Left ventricle myocardium superior (tissue), 1 donor: ENCODE data around the gene CCL7. TPM values are rescaled to one million over a fixed set of nuclear protein-coding genes. Genes with fewer than 3 reads are reported as not detected.
A peak's percentile ranks its signal among the peaks of the same experiment; 100 is the strongest.
"Not testable (repeated sequence)": the region's sequence is repeated elsewhere in the genome, so short reads cannot be mapped to it uniquely, and the experiment has no call there.

Experiments
- ATAC-seq: fragments of 200-7000 bp; cut with Tn5 transposase; one replicate; pipeline ENCODE4 v1.9.1; 2020; ENCODE audit warnings: mild to moderate bottlenecking, moderate library complexity
- DNase-seq: peaks from one replicate; pipeline ENCODE4 v3.0.0-alpha.2; 2020
- intact Hi-C: fragments of 100-400 bp; cut with micrococcal nuclease; formaldehyde crosslinking; loops from one replicate; pipeline ENCODE4 v1.11.0; 2022
- long read RNA-seq: library from polyadenylated mRNA; unstranded; transcript quantifications from one replicate; pipeline ENCODE4 v2.0.0, GENCODE V29; 2021
- total RNA-seq: library from RNA; stranded (reverse); fragmentation: NEBNext Ultra II Directional; extraction: Animal tissue kit (Norgen Biotek cat#: 25700); gene quantifications from one replicate; pipeline ENCODE4 v1.2.1, GENCODE V29; 2021
- donor health status: DM: no; HTN: yes; CAD: no; lungs with severe emphysema.

Gene CCL7
- not detected for total RNA-seq
- long read RNA-seq: 0 reads

GRCh38 chr17:34269969-34270368 lies at the start of gene CCL7:
Gene CCL7, plus strand, starts transcription at chr17:34270221. Its CDS starts 70 bp downstream, at chr17:34270291.
- no peak for DNase-seq
- intact Hi-C loops: no loop called here
- ATAC-seq: no peak

- ATAC-seq (peak; percentile 61), DNase-seq (no peak)
- intact Hi-C loops: no loop called here
Observed at GRCh38 chr17:34220752-34221395, 49.1 kb upstream of the CCL7 start.

DNA sequence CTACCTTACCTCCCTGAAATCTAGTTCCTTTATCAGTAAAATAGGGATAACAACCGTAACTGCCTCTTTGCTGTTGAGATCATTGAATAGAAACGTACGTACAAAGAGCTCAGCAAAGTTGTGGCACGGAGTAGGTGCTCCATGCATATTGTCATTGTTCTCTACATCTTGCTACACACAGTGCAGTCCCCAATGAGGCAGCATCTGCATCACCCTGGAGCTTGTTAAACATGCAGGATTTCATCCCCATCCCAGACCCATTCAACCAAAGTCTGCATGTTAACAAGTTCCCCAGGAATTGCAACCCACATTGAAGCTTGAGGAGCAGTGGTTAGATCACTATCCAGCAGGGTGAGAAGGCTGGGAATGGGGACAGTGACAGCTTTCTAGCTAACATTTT lies 48.6 kb upstream of the CCL7 start:
- no peak for DNase-seq
- intact Hi-C loops: no loop called here
- ATAC-seq: no peak

- ATAC-seq (peak; percentile 31), DNase-seq (no peak)
- intact Hi-C loops: no loop called here
Observed at GRCh38 chr17:34222722-34223497, 47.1 kb upstream of the CCL7 start.

- intact Hi-C loops: no loop called here
- DNase-seq (no peak), ATAC-seq (no peak)
Observed at GRCh38 chr17:34225046-34225445, 45.0 kb upstream of the CCL7 start.

- ATAC-seq (no peak), DNase-seq (no peak)
- intact Hi-C loops: no loop called here
Observed at GRCh38 chr17:34226011-34226743, 43.8 kb upstream of the CCL7 start.

GRCh38 chr17:34226744-34227034 lies 43.3 kb upstream of the CCL7 start:
- ATAC-seq: no peak
- DNase-seq: no peak
- intact Hi-C loops: no loop called here

GRCh38 chr17:34227293-34227692 lies 42.7 kb upstream of the CCL7 start:
- DNase-seq, intact Hi-C loops, ATAC-seq: not testable (repeated sequence)

DNA sequence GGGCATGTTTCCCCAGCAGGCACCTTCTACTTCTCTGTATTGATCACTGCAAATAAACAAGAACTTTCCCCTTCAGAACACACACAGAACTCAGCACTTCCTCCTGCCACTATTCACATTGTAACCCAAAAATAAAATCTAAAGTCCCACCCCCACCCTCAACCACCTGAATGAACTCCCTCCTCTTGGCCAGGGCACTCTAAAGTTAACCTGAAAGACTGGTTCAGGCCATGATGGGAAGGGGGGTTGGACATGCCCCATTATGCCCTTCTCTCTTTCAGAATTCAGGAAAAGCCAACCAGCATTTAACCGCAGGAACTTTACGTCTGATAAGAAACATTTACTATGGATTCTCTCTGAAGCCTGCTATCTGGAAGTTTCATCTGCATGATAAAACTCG lies 42.3 kb upstream of the CCL7 start:
- DNase-seq (no peak), ATAC-seq (no peak)
- intact Hi-C loops: no loop called here

GRCh38 chr17:34228781-34229180 lies 41.2 kb upstream of the CCL7 start:
- intact Hi-C loops: no loop called here
- DNase-seq (no peak), ATAC-seq (no peak)

- ATAC-seq (no peak), DNase-seq (no peak)
- intact Hi-C loops: no loop called here
Observed at GRCh38 chr17:34230342-34230741, 39.7 kb upstream of the CCL7 start.

- intact Hi-C loops: no loop called here
- ATAC-seq (no peak), DNase-seq (no peak)
Observed at GRCh38 chr17:34234616-34235015, 35.4 kb upstream of the CCL7 start.

DNA sequence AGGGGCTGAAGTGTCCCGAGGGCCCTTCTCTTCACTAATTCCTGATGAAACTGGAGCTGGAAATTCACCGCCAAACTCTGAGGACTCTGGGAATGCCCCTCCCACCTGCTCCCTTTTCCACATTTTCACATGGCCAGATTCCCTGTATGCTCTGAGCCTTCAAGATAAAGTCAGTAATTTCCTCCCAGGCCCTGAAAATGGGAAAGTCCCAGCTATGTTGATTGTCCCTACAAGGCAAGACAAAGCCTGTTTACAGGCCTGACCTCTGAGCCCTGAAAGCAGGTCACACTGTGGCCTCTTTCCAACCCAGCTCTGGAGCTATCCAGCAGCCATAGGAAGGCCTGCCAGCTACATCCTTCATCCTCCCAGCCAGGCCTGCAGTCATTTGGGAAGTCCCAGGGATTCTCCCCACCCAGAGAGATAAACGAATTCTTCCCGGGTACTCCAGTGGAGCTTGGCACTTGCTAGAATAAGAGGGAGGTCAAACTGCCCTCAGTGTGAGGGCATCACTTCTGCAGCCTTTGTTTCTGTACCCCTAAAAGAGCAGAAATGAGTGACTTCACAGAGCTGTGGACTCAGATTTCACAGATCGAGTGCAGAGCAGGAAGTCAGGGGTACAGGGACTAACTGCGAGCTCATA lies 34.5 kb upstream of the CCL7 start:
- intact Hi-C loops: no loop called here
- ATAC-seq (peak; percentile 89), DNase-seq (peak; percentile 81)

- ATAC-seq (no peak), DNase-seq (no peak)
- intact Hi-C loops: no loop called here
Observed at GRCh38 chr17:34236281-34236892, 33.6 kb upstream of the CCL7 start.

DNA sequence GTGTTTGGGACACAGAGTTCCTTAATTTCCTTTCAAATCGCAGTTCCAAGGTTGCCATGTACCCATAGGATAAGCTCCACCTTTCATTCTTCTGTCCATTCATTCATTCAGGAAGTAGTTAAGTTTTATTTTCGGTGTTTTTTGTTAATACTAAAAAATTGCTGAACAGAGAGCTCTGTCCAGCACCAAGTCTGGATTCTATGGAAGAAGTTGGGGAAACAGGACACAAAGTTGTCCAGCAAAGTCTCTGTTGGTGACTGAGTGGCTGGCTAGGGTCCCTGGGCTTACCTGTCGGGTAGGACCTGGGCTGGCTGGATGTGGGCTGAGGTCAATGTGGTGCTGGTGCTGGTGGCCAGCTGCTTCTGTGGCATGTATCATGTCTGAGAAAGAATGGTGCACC lies 32.6 kb upstream of the CCL7 start:
- ATAC-seq: no peak
- no peak for DNase-seq
- intact Hi-C loops: no loop called here

DNA sequence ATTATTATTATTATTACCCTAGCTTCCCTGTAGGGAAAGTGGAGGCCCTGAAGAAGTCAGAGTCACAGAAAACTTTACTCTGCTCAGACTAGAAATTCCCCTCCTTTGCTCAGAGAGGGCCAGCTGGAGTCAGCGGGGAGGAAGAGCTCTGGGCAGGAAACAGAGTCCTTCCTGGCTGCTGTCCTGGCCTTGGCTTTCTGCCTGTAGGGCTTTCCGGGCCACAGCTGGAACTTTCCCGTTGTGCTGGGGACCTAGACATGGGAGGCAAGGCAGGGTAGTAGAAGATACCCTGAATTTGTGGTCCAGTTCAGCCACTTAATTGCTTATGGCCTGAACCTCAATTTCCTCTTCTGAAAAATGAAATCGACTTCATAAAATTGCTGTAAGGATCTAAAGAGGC lies 29.0 kb upstream of the CCL7 start:
- intact Hi-C loops: no loop called here
- ATAC-seq (peak; percentile 89), DNase-seq (peak; percentile 86)

GRCh38 chr17:34242587-34243363 lies 27.2 kb upstream of the CCL7 start:
- ATAC-seq: peak; percentile 31
- intact Hi-C loops: no loop called here

GRCh38 chr17:34243364-34244320 lies 26.4 kb upstream of the CCL7 start:
- intact Hi-C loops: no loop called here
- no peak for ATAC-seq
- no peak for DNase-seq

More at GRCh38 chr17:34242587-34243363, 27.2 kb upstream of the CCL7 start:
- no peak for DNase-seq
